Activated CD4-positive, alpha-beta memory T cell treated with anti-CD3 and anti-CD28 coated beads for 36 hours (primary cell): ENCODE measurements around the gene ITGAE. TPM values are rescaled to one million over a fixed set of nuclear protein-coding genes. Genes with fewer than 3 reads are reported as not detected.

Experiments
- CTCF ChIA-PET: fragments of 350-600 bp; sonication (Branson Sonifier 250); formaldehyde crosslinking; loops from one replicate; lab custom pipeline; 2021; ENCODE audit warnings: antibody characterized with exemption, inconsistent platforms; lab: Charles Lee
- POLR2A ChIA-PET: fragments of 350-600 bp; sonication (Branson Sonifier 250); formaldehyde crosslinking; loops from one replicate; lab custom pipeline; 2021; ENCODE audit warnings: antibody characterized with exemption; lab: Charles Lee
- DNase-seq: peaks from one replicate; pipeline ENCODE4 v3.0.0-alpha.2; 2020
- H3K27ac Mint-ChIP-seq: one replicate; pipeline ENCODE4 v1.8.0; 2021; ENCODE audit warnings: mixed read lengths
- H3K27me3 Mint-ChIP-seq: one replicate; pipeline ENCODE4 v1.8.0; 2021; ENCODE audit warnings: mixed read lengths
- H3K36me3 Mint-ChIP-seq: one replicate; pipeline ENCODE4 v1.8.0; 2021; ENCODE audit warnings: mixed read lengths
- H3K4me1 Mint-ChIP-seq: one replicate; pipeline ENCODE4 v1.8.0; 2021; ENCODE audit warnings: low read depth, mixed read lengths
- H3K4me3 Mint-ChIP-seq: one replicate; pipeline ENCODE4 v1.8.0; 2021; ENCODE audit warnings: mild to moderate bottlenecking, mixed read lengths
- H3K9me3 Mint-ChIP-seq: one replicate; pipeline ENCODE4 v1.8.0; 2021; ENCODE audit warnings: mixed read lengths
- intact Hi-C: fragments of 100-400 bp; cut with micrococcal nuclease; formaldehyde crosslinking; loops from one replicate; pipeline ENCODE4 v1.15.1; 2023
- total RNA-seq, 2 experiments: library from RNA; stranded (reverse); gene quantifications; one replicate each; pipeline ENCODE4 v1.2.3, GENCODE V29; 2021

The ITGAE gene
- total RNA-seq, 2 experiments from 2014 or later = 32.8 to 34.4 TPM

GRCh38 chr17:3817851-3818605, 17.0 kb upstream of the ITGAE start:
- POLR2A ChIA-PET = no interaction called here
- DNase-seq = no peak
- intact Hi-C loops = no loop called here
- Mint-ChIP-seq H3K9me3 (no peaks in the 10 kb centered on the region), H3K27ac (no peak overlapping the region), H3K4me3 (no peak overlapping the region), H3K27me3 (no peaks in the 10 kb centered on the region), H3K36me3 (peaks cover 39% of the 10 kb centered on the region), H3K4me1 (no peaks in the 10 kb centered on the region)
- CTCF ChIA-PET = interaction anchor here (0.9 to 3.9 kb wide), 3 partner anchors 9 to 81 kb away, joined by 3 to 32 read pairs (median 17); no protein-coding TSS in a partner anchor

DNA sequence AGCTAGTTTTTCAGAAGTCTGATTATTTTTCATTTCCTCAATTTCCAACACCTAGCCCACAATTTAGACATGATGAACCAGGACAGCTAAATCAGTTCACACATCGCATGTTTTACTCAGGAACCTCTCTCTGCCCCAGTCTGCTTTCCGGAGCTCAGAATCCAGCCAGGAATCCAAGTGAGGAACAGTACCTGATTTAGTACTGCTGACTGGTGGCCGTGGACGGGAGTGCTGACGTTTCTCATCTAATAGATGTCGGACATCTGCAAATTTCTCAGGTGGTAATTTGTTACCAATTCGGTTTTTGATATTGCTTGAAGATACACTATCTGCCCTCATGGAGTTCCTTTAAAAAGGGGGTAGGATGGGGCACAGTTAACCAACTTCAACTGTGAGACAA, 14.9 kb upstream of the ITGAE start:
- Mint-ChIP-seq H3K36me3 (peaks cover 43% of the 10 kb centered on the region), H3K27me3 (no peaks in the 10 kb centered on the region), H3K4me1 (no peaks in the 10 kb centered on the region), H3K27ac (no peak overlapping the region), H3K9me3 (no peaks in the 10 kb centered on the region), H3K4me3 (no peak overlapping the region)
- ChIA-PET CTCF (interaction anchor here (1.9 to 3.9 kb wide), 3 partner anchors 11 to 79 kb away, joined by 6 to 32 read pairs (median 17); partner anchors contain the start of gene NCBP3), POLR2A (no interaction called here)
- no peak for DNase-seq
- intact Hi-C loops = no loop called here

DNA sequence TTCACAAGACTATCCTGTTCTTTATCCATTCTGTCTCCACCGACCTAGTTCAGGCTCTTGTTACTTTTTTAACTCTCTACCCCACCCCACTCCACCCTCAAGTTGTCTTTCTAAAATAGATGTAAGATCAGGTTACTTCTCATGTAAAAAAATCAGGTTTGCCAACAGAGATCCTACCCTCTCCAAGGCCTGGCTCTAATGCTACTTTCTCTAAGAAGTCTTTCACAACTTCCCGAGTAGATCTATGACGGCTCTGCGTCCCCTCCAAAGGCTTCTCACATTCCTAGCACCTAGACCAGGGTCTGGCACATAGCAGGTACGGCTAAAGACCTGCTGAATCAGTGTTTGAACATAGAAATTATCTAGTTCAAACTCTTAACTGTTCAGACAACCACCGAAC, 14.1 kb upstream of the ITGAE start:
- DNase-seq = no peak
- no peak overlapping the region for H3K27ac Mint-ChIP-seq
- H3K27me3 Mint-ChIP-seq = no peaks in the 10 kb centered on the region
- H3K4me3 Mint-ChIP-seq = no peak overlapping the region
- peaks cover 38% of the 10 kb centered on the region for H3K36me3 Mint-ChIP-seq
- H3K4me1 Mint-ChIP-seq = no peaks in the 10 kb centered on the region
- POLR2A ChIA-PET = no interaction called here
- CTCF ChIA-PET = interaction anchor here (0.6 to 3.9 kb wide), 3 partner anchors 46 to 88 kb away, joined by 3 to 32 read pairs (median 5); no protein-coding TSS in a partner anchor
- intact Hi-C loops = no loop called here
- H3K9me3 Mint-ChIP-seq = no peaks in the 10 kb centered on the region

DNA sequence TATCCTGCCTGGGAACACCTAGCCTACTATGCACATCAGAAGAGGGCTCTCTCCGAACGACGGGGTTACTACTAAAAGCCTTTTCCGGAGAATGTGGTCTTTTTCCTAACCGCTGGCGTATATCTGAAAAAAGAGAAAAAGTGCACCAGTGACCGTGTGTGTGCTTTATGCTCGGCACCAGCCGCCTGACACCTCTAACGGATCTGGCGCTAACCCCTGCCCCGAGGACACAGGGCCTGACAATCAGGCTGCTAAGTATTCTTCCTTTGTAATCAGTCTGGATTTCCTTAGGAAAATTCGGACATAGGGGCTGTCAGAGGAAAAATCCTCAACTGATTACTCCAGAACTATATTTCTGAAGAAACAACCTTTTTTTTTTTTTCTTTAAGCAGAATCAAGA, 13.4 kb upstream of the ITGAE start:
- POLR2A ChIA-PET = no interaction called here
- intact Hi-C loops = no loop called here
- no peaks in the 10 kb centered on the region for H3K9me3 Mint-ChIP-seq
- H3K4me1 Mint-ChIP-seq = no peaks in the 10 kb centered on the region
- no peak overlapping the region for H3K27ac Mint-ChIP-seq
- H3K27me3 Mint-ChIP-seq = no peaks in the 10 kb centered on the region
- DNase-seq = no peak
- no peak overlapping the region for H3K4me3 Mint-ChIP-seq
- CTCF ChIA-PET = interaction anchor here (1.2 kb wide), 1 partner anchor 45 kb away, joined by 3 read pairs; no protein-coding TSS in a partner anchor
- peaks cover 40% of the 10 kb centered on the region for H3K36me3 Mint-ChIP-seq

DNA sequence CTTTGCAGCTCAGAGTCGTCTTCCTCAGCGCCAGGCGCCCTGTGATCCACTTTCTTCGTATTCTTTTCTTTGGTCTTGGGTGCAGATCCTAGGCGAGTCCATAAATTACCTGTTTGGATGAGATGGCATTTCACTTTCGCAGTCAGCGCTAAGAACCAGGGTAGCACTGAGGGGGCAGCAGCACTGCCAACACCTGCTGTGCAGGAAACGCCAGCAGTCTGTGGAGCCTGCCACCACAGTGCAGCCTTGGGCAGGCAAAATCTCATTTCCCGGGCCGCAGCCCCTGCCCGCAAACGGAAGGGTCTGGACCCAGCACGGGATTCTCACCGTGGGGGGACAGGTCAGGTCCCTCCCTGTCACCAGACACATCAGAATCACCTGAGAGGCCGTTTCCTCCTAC, 12.2 kb upstream of the ITGAE start:
- ChIA-PET CTCF (interaction anchor here (9.4 kb wide), 1 partner anchor 76 kb away, joined by 109 read pairs; no protein-coding TSS in a partner anchor), POLR2A (no interaction called here)
- H3K27me3 Mint-ChIP-seq = no peaks in the 10 kb centered on the region
- no peaks in the 10 kb centered on the region for H3K9me3 Mint-ChIP-seq
- peaks cover 33% of the 10 kb centered on the region for H3K36me3 Mint-ChIP-seq
- no peak for DNase-seq
- peaks cover 7% of the 10 kb centered on the region for H3K4me1 Mint-ChIP-seq
- intact Hi-C loops = no loop called here
- no peak overlapping the region for H3K27ac Mint-ChIP-seq
- no peak overlapping the region for H3K4me3 Mint-ChIP-seq

GRCh38 chr17:3812771-3813170, 11.8 kb upstream of the ITGAE start:
- Mint-ChIP-seq H3K36me3 (peaks cover 30% of the 10 kb centered on the region), H3K9me3 (no peaks in the 10 kb centered on the region), H3K4me3 (no peak overlapping the region), H3K27me3 (no peaks in the 10 kb centered on the region), H3K4me1 (peaks cover 9% of the 10 kb centered on the region), H3K27ac (no peak overlapping the region)
- intact Hi-C loops = no loop called here
- CTCF ChIA-PET = interaction anchor here (1.2 to 9.4 kb wide), 3 partner anchors 15 to 130 kb away, joined by 4 to 109 read pairs (median 20); no protein-coding TSS in a partner anchor
- no peak for DNase-seq
- POLR2A ChIA-PET = no interaction called here

GRCh38 chr17:3812284-3812683, 11.3 kb upstream of the ITGAE start:
- DNase-seq = no peak
- no peak overlapping the region for H3K4me3 Mint-ChIP-seq
- ChIA-PET POLR2A (no interaction called here), CTCF (interaction anchor here (1.2 to 9.4 kb wide), 3 partner anchors 15 to 130 kb away, joined by 4 to 109 read pairs (median 20); no protein-coding TSS in a partner anchor)
- no peak overlapping the region for H3K27ac Mint-ChIP-seq
- intact Hi-C loops = no loop called here
- no peaks in the 10 kb centered on the region for H3K27me3 Mint-ChIP-seq
- peaks cover 9% of the 10 kb centered on the region for H3K4me1 Mint-ChIP-seq
- no peaks in the 10 kb centered on the region for H3K9me3 Mint-ChIP-seq
- H3K36me3 Mint-ChIP-seq = peaks cover 30% of the 10 kb centered on the region

DNA sequence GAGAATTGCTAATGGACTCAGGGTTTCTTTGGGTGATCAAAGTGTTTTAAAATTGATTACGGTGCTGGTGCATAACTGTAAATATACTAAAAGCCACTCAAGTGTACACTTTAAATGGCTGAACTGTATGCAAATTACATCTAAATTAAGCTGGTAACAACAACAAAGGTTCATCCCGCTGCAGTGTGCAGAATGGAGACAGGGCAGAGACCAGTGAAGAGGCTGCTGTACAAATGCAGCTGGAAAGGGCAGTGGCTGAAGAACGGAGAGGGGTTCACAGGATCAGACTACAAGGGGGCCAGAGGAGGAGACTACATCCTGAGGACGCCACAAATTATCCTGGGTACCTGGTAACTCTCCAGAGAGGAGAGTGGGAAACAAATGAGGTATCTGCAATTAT, 9.0 kb upstream of the ITGAE start:
- H3K27ac Mint-ChIP-seq = no peak overlapping the region

DNA sequence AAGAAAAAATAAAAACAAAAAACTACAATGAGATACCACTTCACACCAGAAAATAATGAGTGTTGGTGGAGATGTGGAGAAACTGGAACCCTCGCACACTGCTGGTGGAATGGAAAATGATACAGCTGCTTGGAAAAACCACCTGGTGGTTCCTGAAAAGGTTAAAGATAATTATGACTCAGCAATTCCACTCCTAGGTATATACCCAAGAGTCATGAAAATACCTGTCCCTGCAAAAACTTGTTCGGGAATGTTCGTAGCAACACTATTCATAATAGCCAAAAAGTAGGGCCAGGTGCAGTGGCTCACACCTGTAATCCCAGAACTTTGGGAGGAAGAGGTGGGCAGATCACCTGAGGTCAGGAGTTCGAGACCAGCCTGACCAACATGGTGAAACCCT, 8.1 kb upstream of the ITGAE start:
- Mint-ChIP-seq H3K4me3 (no peak overlapping the region), H3K27ac (no peak overlapping the region), H3K9me3 (no peaks in the 10 kb centered on the region), H3K27me3 (no peaks in the 10 kb centered on the region), H3K4me1 (peaks cover 16% of the 10 kb centered on the region), H3K36me3 (peaks cover 20% of the 10 kb centered on the region)
- DNase-seq = no peak
- intact Hi-C loops = no loop called here
- CTCF ChIA-PET = interaction anchor here (1.0 to 9.4 kb wide), 3 partner anchors 18 to 72 kb away, joined by 3 to 109 read pairs (median 20); no protein-coding TSS in a partner anchor
- POLR2A ChIA-PET = no interaction called here

More for the DNA sequence above, 9.0 kb upstream of the ITGAE start:
- no peak for DNase-seq
- Mint-ChIP-seq H3K4me3 (no peak overlapping the region), H3K4me1 (peaks cover 9% of the 10 kb centered on the region), H3K9me3 (no peaks in the 10 kb centered on the region), H3K36me3 (peaks cover 23% of the 10 kb centered on the region), H3K27me3 (no peaks in the 10 kb centered on the region)
- ChIA-PET POLR2A (no interaction called here), CTCF (interaction anchor here (1.0 to 9.4 kb wide), 3 partner anchors 18 to 73 kb away, joined by 3 to 109 read pairs (median 20); no protein-coding TSS in a partner anchor)
- intact Hi-C loops = no loop called here

- H3K9me3 Mint-ChIP-seq = no peaks in the 10 kb centered on the region
- DNase-seq = no peak
- intact Hi-C loops = no loop called here
- no peak overlapping the region for H3K27ac Mint-ChIP-seq
- H3K36me3 Mint-ChIP-seq = peaks cover 20% of the 10 kb centered on the region
- ChIA-PET CTCF (interaction anchor here (2.2 to 9.4 kb wide), 2 partner anchors 19 to 71 kb away, joined by 9 to 109 read pairs; no protein-coding TSS in a partner anchor), POLR2A (interaction anchor here (0.6 kb wide), 1 partner anchor 28 kb away, joined by 3 read pairs; no protein-coding TSS in a partner anchor)
- H3K27me3 Mint-ChIP-seq = no peaks in the 10 kb centered on the region
- peaks cover 19% of the 10 kb centered on the region for H3K4me1 Mint-ChIP-seq
- H3K4me3 Mint-ChIP-seq = no peak overlapping the region
Observed at GRCh38 chr17:3808701-3809100, 7.7 kb upstream of the ITGAE start.

DNA sequence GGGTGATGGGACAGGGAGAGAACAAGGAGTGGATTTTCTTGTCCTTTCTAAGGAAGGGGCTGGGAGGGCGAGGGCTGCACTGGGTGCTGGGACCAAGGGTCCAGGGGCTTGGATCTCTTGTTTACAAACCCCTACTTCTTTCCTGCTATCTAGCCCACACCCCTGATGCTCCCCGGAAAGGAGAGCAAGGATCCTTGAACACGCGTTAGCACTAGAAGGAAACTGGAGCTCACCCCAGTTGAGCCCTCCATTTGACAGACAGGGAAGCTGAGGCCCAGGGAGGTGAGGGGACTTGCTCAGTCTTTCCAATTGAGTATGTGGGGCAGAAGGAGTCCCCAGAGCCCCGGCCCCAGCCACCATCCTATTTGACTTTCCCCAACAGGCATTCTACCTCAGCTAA, 4.6 kb upstream of the ITGAE start:
- Mint-ChIP-seq H3K4me1 (peaks cover 19% of the 10 kb centered on the region), H3K27me3 (no peaks in the 10 kb centered on the region), H3K4me3 (no peak overlapping the region), H3K27ac (no peak overlapping the region), H3K36me3 (peaks cover 8% of the 10 kb centered on the region), H3K9me3 (no peaks in the 10 kb centered on the region)
- ChIA-PET POLR2A (interaction anchor here (1.7 kb wide), 1 partner anchor 82 kb away, joined by 3 read pairs; the partner anchor contains the start of gene HASPIN), CTCF (interaction anchor here (1.5 to 9.4 kb wide), 2 partner anchors 8 to 68 kb away, joined by 3 to 109 read pairs; no protein-coding TSS in a partner anchor)
- intact Hi-C loops = no loop called here
- DNase-seq = no peak

DNA sequence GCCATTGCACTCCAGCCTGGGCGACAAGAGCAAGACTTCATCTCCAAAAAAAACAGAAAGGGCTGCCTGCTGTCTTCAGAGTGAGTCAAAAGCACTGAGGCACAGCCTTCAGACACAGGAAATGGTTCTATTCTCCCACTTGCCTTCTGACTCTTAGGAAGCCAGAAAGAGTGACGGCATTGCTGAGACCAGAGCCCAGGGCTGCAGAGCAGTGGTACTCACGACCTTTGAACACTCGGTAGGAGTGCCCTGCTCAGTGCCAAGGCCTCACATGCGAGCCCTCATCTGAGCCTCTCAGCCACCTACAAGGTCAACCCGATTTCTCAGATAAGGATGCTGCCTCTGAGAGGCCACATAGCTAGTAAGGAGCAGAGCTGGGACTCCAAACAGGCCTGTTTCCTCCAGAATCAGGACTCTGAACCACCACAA, 3.5 kb upstream of the ITGAE start:
- Mint-ChIP-seq H3K9me3 (no peaks in the 10 kb centered on the region), H3K4me1 (peaks cover 19% of the 10 kb centered on the region), H3K4me3 (no peak overlapping the region), H3K27ac (peak overlapping the region; percentile 42), H3K36me3 (peaks cover 6% of the 10 kb centered on the region), H3K27me3 (no peaks in the 10 kb centered on the region)
- intact Hi-C loops = no loop called here
- ChIA-PET POLR2A (interaction anchor here (1.7 kb wide), 1 partner anchor 81 kb away, joined by 3 read pairs; the partner anchor contains the start of gene HASPIN), CTCF (interaction anchor here (1.7 to 9.4 kb wide), 2 partner anchors 23 to 67 kb away, joined by 5 to 109 read pairs; no protein-coding TSS in a partner anchor)
- peak; percentile 65 for DNase-seq
